Keratinocyte (primary cell): ENCODE data around the gene RMND5A. TPM values are rescaled to one million over a fixed set of nuclear protein-coding genes. Genes with fewer than 3 reads are reported as not detected.
A peak's percentile ranks its signal among the peaks of the same experiment; 100 is the strongest.

Experiments
- DNase-seq: peaks from one replicate; pipeline ENCODE4 v3.0.0-alpha.2; 2011; ENCODE audit warnings: low read depth, missing footprints, low spot score
- FAIRE-seq: peaks from 2 replicates; lab custom pipeline; 2011; peaks lifted over from hg19 to GRCh38; lab: Jason Lieb, UNC
- H2AFZ ChIP-seq: 2 replicates; pipeline ENCODE4 v1.6.0; 2012; ENCODE audit warnings: low read length, control low read depth, inconsistent platforms; ENCODE audit not compliant: control insufficient read depth
- H3K27ac ChIP-seq: 2 replicates; pipeline ENCODE4 v1.5.1; 2011; ENCODE audit warnings: low read length; ENCODE audit not compliant: control insufficient read depth, insufficient read depth
- H3K27me3 ChIP-seq: 3 replicates; pipeline ENCODE4 v1.6.0; 2011; ENCODE audit warnings: low read length; ENCODE audit not compliant: control insufficient read depth, insufficient read depth; ENCODE audit errors: extremely low read depth
- H3K36me3 ChIP-seq, 2 experiments: 2 replicates in 1 of 2; 3 replicates in 1 of 2; pipeline ENCODE4 v1.5.1; 2011; ENCODE audit warnings: low read length in 2 of 2, mild to moderate bottlenecking in 1 of 2; ENCODE audit not compliant: control insufficient read depth in 2 of 2, insufficient read depth in 2 of 2; ENCODE audit errors: extremely low read depth in 1 of 2
- H3K4me1 ChIP-seq: 3 replicates; pipeline ENCODE4 v1.5.1; 2011; ENCODE audit warnings: low read length; ENCODE audit not compliant: control insufficient read depth, insufficient read depth; ENCODE audit errors: extremely low read depth
- H3K4me2 ChIP-seq: 3 replicates; pipeline ENCODE4 v1.6.0; 2011; ENCODE audit warnings: low read depth, low read length; ENCODE audit not compliant: control insufficient read depth, insufficient read depth; ENCODE audit errors: extremely low read depth
- H3K4me3 ChIP-seq, 3 experiments: fragments of 200-600 bp in 1 of 3; sonication (generic) in 1 of 3; 2 replicates in 2 of 3; 3 replicates in 1 of 3; pipeline ENCODE4 v1.5.1; 2011 to 2016; ENCODE audit warnings: low read length in 3 of 3, mild to moderate bottlenecking in 3 of 3, control low read depth in 2 of 3, inconsistent platforms in 1 of 3, low read depth in 1 of 3, mixed read lengths in 1 of 3, mixed run types in 1 of 3, moderate library complexity in 1 of 3; ENCODE audit not compliant: control insufficient read depth in 2 of 3, insufficient read depth in 2 of 3; ENCODE audit errors: extremely low read depth in 1 of 3
- H3K79me2 ChIP-seq: 2 replicates; pipeline ENCODE4 v1.6.0; 2012; ENCODE audit warnings: low read length; ENCODE audit not compliant: control insufficient read depth, insufficient read depth
- H3K9ac ChIP-seq: 3 replicates; pipeline ENCODE4 v1.6.0; 2011; ENCODE audit warnings: low read length; ENCODE audit not compliant: control insufficient read depth, insufficient read depth; ENCODE audit errors: extremely low read depth
- H3K9me1 ChIP-seq: 3 replicates; pipeline ENCODE4 v1.6.0; 2011; ENCODE audit warnings: low read length; ENCODE audit not compliant: control insufficient read depth, insufficient read depth; ENCODE audit errors: extremely low read depth
- H3K9me3 ChIP-seq: 2 replicates; pipeline ENCODE4 v1.5.1; 2012; ENCODE audit warnings: low read depth, low read length; ENCODE audit not compliant: control insufficient read depth
- H4K20me1 ChIP-seq: 3 replicates; pipeline ENCODE4 v1.6.0; 2011; ENCODE audit warnings: low read length; ENCODE audit not compliant: control insufficient read depth, insufficient read depth; ENCODE audit errors: extremely low read depth
- CTCF ChIP-seq, 3 experiments: IDR thresholded peaks in 1 of 3; conservative IDR thresholded peaks in 1 of 3; optimal IDR thresholded peaks in 1 of 3; 2 replicates in 2 of 3; 3 replicates in 1 of 3; pipeline versions ENCODE3 to v1.5.1; 2011; ENCODE audit warnings: low read length in 3 of 3, mild to moderate bottlenecking in 3 of 3, moderate library complexity in 2 of 3, control low read depth in 1 of 3, inconsistent platforms in 1 of 3; ENCODE audit not compliant: insufficient read depth in 2 of 3; ENCODE audit errors: extremely low read depth in 1 of 3
- EZH2 ChIP-seq: IDR thresholded peaks from one replicate; pipeline ENCODE4 v1.6.1; 2012; ENCODE audit warnings: inconsistent platforms, mild to moderate bottlenecking, low read length, moderate library complexity
- dilution Hi-C: fragments of 300-500 bp; cut with MboI; formaldehyde crosslinking; loops from one replicate; pipeline ENCODE4 v1.7.0; 2020; ENCODE audit warnings: low sequenced_read_pairs; ENCODE audit not compliant: extremely low pct_ligation_motif_present
- polyA plus RNA-seq, 5 experiments: library from polyadenylated mRNA; depleted of rRNA in 3 of 5; stranded (reverse) in 3 of 5; stranded (forward) in 1 of 5; unstranded in 1 of 5; fragments of >200 nt; gene quantifications; 1 replicate in 1 of 5; 2 replicates in 3 of 5; 3 replicates in 1 of 5; pipeline versions ENCODE4 v1.2.1 to v1.2.3, GENCODE V29; 2011 to 2012; ENCODE audit warnings: missing spikeins in 2 of 5, low read depth in 1 of 5, low replicate concordance in 1 of 5

The RMND5A gene
- polyA plus RNA-seq, 1 donor (not counting 4 experiments of a cell fraction or from before 2014, with no cell fraction given): 26.0 TPM

DNA sequence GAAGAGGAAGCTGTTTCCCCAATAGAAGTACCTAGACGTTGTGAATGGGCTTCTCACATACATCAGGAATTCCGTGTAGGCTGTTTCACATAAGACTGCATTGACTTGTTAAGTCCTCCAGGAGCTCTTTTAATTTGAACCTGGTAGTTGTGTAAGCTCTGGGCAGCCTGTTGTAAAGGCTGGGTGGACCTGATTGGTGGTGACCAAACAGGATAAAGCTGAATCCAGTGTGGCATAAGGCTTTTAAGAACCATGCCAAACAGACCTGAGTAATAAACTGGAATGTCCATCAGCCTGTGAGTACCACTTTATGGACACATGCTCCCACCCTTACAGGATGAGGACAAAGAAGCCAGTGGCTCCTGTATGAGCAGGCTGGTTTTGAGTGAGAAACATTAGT lies 24.1 kb downstream of the RMND5A start:
- H3K36me3 ChIP-seq: peaks cover 0 to 3% of the 10 kb centered on the region in 2 experiments
- DNase-seq: no peak
- H3K79me2 ChIP-seq: peaks cover 20% of the 10 kb centered on the region
- H2AFZ ChIP-seq: no peak overlapping the region
- H3K27me3 ChIP-seq: no peaks in the 10 kb centered on the region
- no peak for FAIRE-seq
- H3K27ac ChIP-seq: no peak overlapping the region
- H3K4me1 ChIP-seq: peaks cover 9% of the 10 kb centered on the region
- no peak for TF ChIP-seq CTCF (optimal IDR thresholded peaks at IDR 0.05 in 1 of 3, IDR thresholded peaks at IDR 0.05 in 1 of 3, conservative IDR thresholded peaks at IDR 0.05 in 1 of 3; ENCODE audit: extremely low read depth in 1 of 3, insufficient read depth in 2 of 3, low read length in 3 of 3)
- no peak for TF ChIP-seq EZH2
- no peak overlapping the region for H3K4me3 ChIP-seq
- H3K9me1 ChIP-seq: no peaks in the 10 kb centered on the region
- no peak overlapping the region for H3K9ac ChIP-seq
- H4K20me1 ChIP-seq: no peaks in the 10 kb centered on the region
- dilution Hi-C loops: no loop called here
- no peak overlapping the region for H3K4me2 ChIP-seq
- H3K9me3 ChIP-seq: no peaks in the 10 kb centered on the region

GRCh38 chr2:86746939-86747338 lies 26.8 kb downstream of the RMND5A start:
- H3K4me1 ChIP-seq: peaks cover 9% of the 10 kb centered on the region
- H3K9ac ChIP-seq: no peak overlapping the region
- peaks cover 0 to 3% of the 10 kb centered on the region in 2 experiments for H3K36me3 ChIP-seq
- peak overlapping the region; percentile 86 for H3K27ac ChIP-seq
- H3K4me2 ChIP-seq: no peak overlapping the region
- DNase-seq (no peak), FAIRE-seq (no peak)
- TF ChIP-seq CTCF (optimal IDR thresholded peaks at IDR 0.05 in 1 of 3, IDR thresholded peaks at IDR 0.05 in 1 of 3, conservative IDR thresholded peaks at IDR 0.05 in 1 of 3; ENCODE audit: extremely low read depth in 1 of 3, insufficient read depth in 2 of 3, low read length in 3 of 3) (no peak), EZH2 (no peak)
- H3K9me3 ChIP-seq: peaks cover 2% of the 10 kb centered on the region
- no peaks in the 10 kb centered on the region for H4K20me1 ChIP-seq
- no peaks in the 10 kb centered on the region for H3K9me1 ChIP-seq
- H3K79me2 ChIP-seq: peaks cover 36% of the 10 kb centered on the region
- dilution Hi-C loops: no loop called here
- H3K4me3 ChIP-seq: no peak overlapping the region
- no peak overlapping the region for H2AFZ ChIP-seq
- H3K27me3 ChIP-seq: no peaks in the 10 kb centered on the region
